Measurements from ENCODE around the gene L1CAM. TPM values are rescaled to one million over a fixed set of nuclear protein-coding genes. Genes with fewer than 3 reads are reported as not detected.
A peak's percentile ranks its signal among the peaks of the same experiment; 100 is the strongest.
"Not testable (repeated sequence)": the region's sequence is repeated elsewhere in the genome, so short reads cannot be mapped to it uniquely, and the experiment has no call there.

L1CAM gene
- total RNA-seq, 2 experiments from 2014 or later: 4.2 to 5.2 TPM

GRCh38 chrX:153818571-153819383, 67.2 kb downstream of the L1CAM start:
- peak overlapping the region; percentile 32 for H3K4me3 Mint-ChIP-seq
- POLR2A ChIA-PET: interaction anchor here (1.0 to 1.6 kb wide), 2 partner anchors 10 to 82 kb away, joined by 3 to 5 read pairs; no protein-coding TSS in a partner anchor
- peak; percentile 55 for DNase-seq
- no peaks in the 10 kb centered on the region for H3K36me3 Mint-ChIP-seq (ENCODE audit: low read depth)
- CTCF ChIA-PET: interaction anchor here (0.7 kb wide), 1 partner anchor 8 kb away, joined by 3 read pairs; no protein-coding TSS in a partner anchor
- H3K27ac Mint-ChIP-seq: no peak overlapping the region
- H3K27me3 Mint-ChIP-seq: peaks cover 15% of the 10 kb centered on the region
- peaks cover 42% of the 10 kb centered on the region for H3K4me1 Mint-ChIP-seq
- no peaks in the 10 kb centered on the region for H3K9me3 Mint-ChIP-seq

GRCh38 chrX:153818064-153818463, 67.9 kb downstream of the L1CAM start:
- H3K27ac Mint-ChIP-seq; POLR2A ChIA-PET; H3K4me3 Mint-ChIP-seq; H3K9me3 Mint-ChIP-seq; H3K36me3 Mint-ChIP-seq (ENCODE audit: low read depth); DNase-seq: not testable (repeated sequence)
- CTCF ChIA-PET: interaction anchor here (0.7 to 0.8 kb wide), 2 partner anchors 7 to 23 kb away, joined by 3 read pairs; partner anchors contain the start of gene SSR4
- Mint-ChIP-seq H3K4me1 (peaks cover 42% of the 10 kb centered on the region), H3K27me3 (peaks cover 14% of the 10 kb centered on the region)

GRCh38 chrX:153816831-153817690, 68.9 kb downstream of the L1CAM start:
- POLR2A ChIA-PET: interaction anchor here (0.7 kb wide), 1 partner anchor 8 kb away, joined by 3 read pairs; no protein-coding TSS in a partner anchor
- Mint-ChIP-seq H3K4me3 (no peak overlapping the region), H3K27ac (peak overlapping the region; percentile 45)

GRCh38 chrX:153814591-153815315, 71.2 kb downstream of the L1CAM start:
- DNase-seq: no peak
- CTCF ChIA-PET: no interaction called here
- no peak overlapping the region for H3K4me3 Mint-ChIP-seq
- H3K4me1 Mint-ChIP-seq: peaks cover 20% of the 10 kb centered on the region
- no peak overlapping the region for H3K27ac Mint-ChIP-seq
- POLR2A ChIA-PET: no interaction called here
- H3K36me3 Mint-ChIP-seq (ENCODE audit: low read depth): no peaks in the 10 kb centered on the region
- H3K9me3 Mint-ChIP-seq: no peaks in the 10 kb centered on the region
- peaks cover 22% of the 10 kb centered on the region for H3K27me3 Mint-ChIP-seq

More at GRCh38 chrX:153816831-153817690, 68.9 kb downstream of the L1CAM start:
- peaks cover 35% of the 10 kb centered on the region for H3K4me1 Mint-ChIP-seq
- H3K9me3 Mint-ChIP-seq: no peaks in the 10 kb centered on the region
- no peaks in the 10 kb centered on the region for H3K36me3 Mint-ChIP-seq (ENCODE audit: low read depth)
- CTCF ChIA-PET: interaction anchor here (0.6 to 0.8 kb wide), 2 partner anchors 9 to 22 kb away, joined by 3 read pairs; partner anchors contain the start of gene SSR4
- peak; percentile 65 for DNase-seq
- H3K27me3 Mint-ChIP-seq: peaks cover 19% of the 10 kb centered on the region

- H3K27me3 Mint-ChIP-seq: peaks cover 22% of the 10 kb centered on the region
- H3K4me3 Mint-ChIP-seq: no peak overlapping the region
- H3K4me1 Mint-ChIP-seq: peaks cover 18% of the 10 kb centered on the region
- no peaks in the 10 kb centered on the region for H3K36me3 Mint-ChIP-seq (ENCODE audit: low read depth)
- ChIA-PET CTCF (no interaction called here), POLR2A (no interaction called here)
- H3K9me3 Mint-ChIP-seq: no peaks in the 10 kb centered on the region
- H3K27ac Mint-ChIP-seq: no peak overlapping the region
- DNase-seq: no peak
Measured at GRCh38 chrX:153813161-153813560, 72.8 kb downstream of the L1CAM start.

GRCh38 chrX:153812220-153812619, 73.8 kb downstream of the L1CAM start:
- DNase-seq: no peak
- Mint-ChIP-seq H3K9me3 (no peaks in the 10 kb centered on the region), H3K27ac (no peak overlapping the region), H3K4me3 (no peak overlapping the region), H3K27me3 (peaks cover 19% of the 10 kb centered on the region), H3K36me3 (ENCODE audit: low read depth) (no peaks in the 10 kb centered on the region), H3K4me1 (peaks cover 15% of the 10 kb centered on the region)
- ChIA-PET POLR2A (no interaction called here), CTCF (no interaction called here)

Other genes starting within 250 kb of the L1CAM start
- not detected for gene DUSP9, start 239.0 kb downstream of the L1CAM start, total RNA-seq
- gene PNCK, start 212.4 kb downstream of the L1CAM start, total RNA-seq: under 1 TPM; 0.60 to 0.96 TPM
- 1 to 10 TPM; 2.9 to 3.0 TPM for gene SLC6A8, start 198.2 kb downstream of the L1CAM start, total RNA-seq
- 100 to 1,000 TPM; 162 TPM for gene BCAP31, start 161.8 kb downstream of the L1CAM start, total RNA-seq
- 10 to 100 TPM; 16.5 to 17.6 TPM for gene ABCD1, start 161.3 kb downstream of the L1CAM start, total RNA-seq
- under 1 TPM; 0.18 to 0.58 TPM for gene PLXNB3, start 121.9 kb downstream of the L1CAM start, total RNA-seq
- gene SRPK3, start 105.1 kb downstream of the L1CAM start, total RNA-seq: not detected
- 10 to 100 TPM; 62.4 to 64.8 TPM for gene IDH3G, start 91.8 kb downstream of the L1CAM start, total RNA-seq
- gene SSR4, start 91.5 kb downstream of the L1CAM start, total RNA-seq: 100 to 1,000 TPM; 247 to 250 TPM
- 1 to 10 TPM in 1 of 2 experiments, under 1 TPM in 1; 0.88 to 1.1 TPM for gene PDZD4, start 55.6 kb downstream of the L1CAM start, total RNA-seq
- gene AVPR2, start 18.5 kb upstream of the L1CAM start, total RNA-seq: not detected
- 100 to 1,000 TPM; 262 to 267 TPM for gene ARHGAP4, start 40.1 kb upstream of the L1CAM start, total RNA-seq
- 10 to 100 TPM; 63.1 to 63.7 TPM for gene NAA10, start 48.9 kb upstream of the L1CAM start, total RNA-seq
- gene RENBP, start 58.5 kb upstream of the L1CAM start, total RNA-seq: 10 to 100 TPM; 12.1 to 12.8 TPM
- 10 to 100 TPM; 88.3 to 93.1 TPM for gene HCFC1, start 85.6 kb upstream of the L1CAM start, total RNA-seq
- 10 to 100 TPM in 1 of 2 experiments, 1 to 10 TPM in 1; 9.9 to 12.6 TPM for gene TMEM187, start 86.6 kb upstream of the L1CAM start, total RNA-seq
- 100 to 1,000 TPM; 118 to 122 TPM for gene IRAK1, start 133.7 kb upstream of the L1CAM start, total RNA-seq
- 10 to 100 TPM; 80.7 to 83.0 TPM for gene MECP2, start 211.5 kb upstream of the L1CAM start, total RNA-seq

Data from activated CD4-positive, alpha-beta memory T cell treated with anti-CD3 and anti-CD28 coated beads, Interleukin-2, amount 10 ng/mL, durations not matched to agents 7 days and 5 days (primary cell).